ENCODE results near the gene CALY.

The CALY gene

GRCh38 chr10:133276435-133277201 lies 60.1 kb downstream of the CALY start, which contains the start of gene ADAM8:
Gene ADAM8, minus strand, starts transcription at chr10:133276868. Its CDS starts 51 bp downstream, at chr10:133276817.
- no peak for DNase-seq
- intact Hi-C loops (cut with DNase I) = no loop called here

- no peak for DNase-seq
- intact Hi-C loops (cut with DNase I) = no loop called here
Measured at GRCh38 chr10:133276100-133276434, 60.6 kb downstream of the CALY start.

- DNase-seq = no peak
- intact Hi-C loops (cut with DNase I) = no loop called here
Measured at GRCh38 chr10:133275684-133276092, 61.0 kb downstream of the CALY start.

- intact Hi-C loops (cut with DNase I) = no loop called here
- no peak for DNase-seq
Measured at GRCh38 chr10:133274751-133275683, 61.7 kb downstream of the CALY start.
